ENCODE data around the gene SRSF2.
A peak's percentile ranks its signal among the peaks of the same experiment; 100 is the strongest.
"Not testable (repeated sequence)": the region's sequence is repeated elsewhere in the genome, so short reads cannot be mapped to it uniquely, and the experiment has no call there.

The SRSF2 gene

DNA sequence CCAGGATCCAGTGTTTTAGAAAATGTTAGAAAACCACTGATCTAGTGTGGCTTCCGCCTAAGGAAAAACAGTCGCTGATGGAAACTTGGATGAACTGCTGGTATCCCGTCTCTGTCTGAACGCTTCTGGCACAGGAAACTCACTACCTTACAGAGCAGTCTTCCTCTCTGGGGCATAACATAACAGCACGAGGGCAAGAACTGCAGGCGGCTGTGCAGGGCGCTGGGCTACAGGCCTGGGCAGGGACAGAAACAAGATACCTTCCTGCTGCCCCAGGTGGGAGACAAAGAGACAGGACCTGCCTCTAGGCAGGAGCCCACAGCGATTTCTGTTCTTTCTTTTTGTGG is 36.9 kb downstream of the SRSF2 start:
- no peak for DNase-seq

DNA sequence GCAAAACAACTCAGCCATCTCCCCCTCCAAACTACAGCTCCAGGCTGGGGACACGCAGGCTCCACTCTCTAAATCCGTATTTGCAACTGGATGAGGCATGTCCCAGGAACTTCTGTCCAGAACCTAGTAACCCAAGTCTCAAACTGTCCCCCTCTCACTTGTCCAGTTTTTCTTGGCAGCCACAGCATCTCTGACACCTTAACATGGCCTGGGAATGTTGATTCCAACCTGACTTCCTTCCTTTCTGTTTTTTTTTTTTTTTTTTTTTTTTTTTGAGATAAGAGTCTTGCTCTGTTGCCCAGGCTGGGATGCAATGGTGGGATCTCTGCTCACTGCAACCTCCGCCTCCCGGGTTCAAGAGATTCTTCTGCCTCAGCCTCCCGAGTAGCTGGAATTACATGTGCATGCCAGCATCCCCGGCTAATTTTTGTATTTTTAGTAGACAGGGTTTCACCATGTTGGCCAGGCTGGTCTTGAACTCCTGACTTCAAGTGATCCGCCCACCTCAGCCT is 38.6 kb downstream of the SRSF2 start:
- DNase-seq = not testable (repeated sequence)

GRCh38 chr17:76697702-76698465 is 39.2 kb downstream of the SRSF2 start:
- DNase-seq = peak; percentile 29

DNA sequence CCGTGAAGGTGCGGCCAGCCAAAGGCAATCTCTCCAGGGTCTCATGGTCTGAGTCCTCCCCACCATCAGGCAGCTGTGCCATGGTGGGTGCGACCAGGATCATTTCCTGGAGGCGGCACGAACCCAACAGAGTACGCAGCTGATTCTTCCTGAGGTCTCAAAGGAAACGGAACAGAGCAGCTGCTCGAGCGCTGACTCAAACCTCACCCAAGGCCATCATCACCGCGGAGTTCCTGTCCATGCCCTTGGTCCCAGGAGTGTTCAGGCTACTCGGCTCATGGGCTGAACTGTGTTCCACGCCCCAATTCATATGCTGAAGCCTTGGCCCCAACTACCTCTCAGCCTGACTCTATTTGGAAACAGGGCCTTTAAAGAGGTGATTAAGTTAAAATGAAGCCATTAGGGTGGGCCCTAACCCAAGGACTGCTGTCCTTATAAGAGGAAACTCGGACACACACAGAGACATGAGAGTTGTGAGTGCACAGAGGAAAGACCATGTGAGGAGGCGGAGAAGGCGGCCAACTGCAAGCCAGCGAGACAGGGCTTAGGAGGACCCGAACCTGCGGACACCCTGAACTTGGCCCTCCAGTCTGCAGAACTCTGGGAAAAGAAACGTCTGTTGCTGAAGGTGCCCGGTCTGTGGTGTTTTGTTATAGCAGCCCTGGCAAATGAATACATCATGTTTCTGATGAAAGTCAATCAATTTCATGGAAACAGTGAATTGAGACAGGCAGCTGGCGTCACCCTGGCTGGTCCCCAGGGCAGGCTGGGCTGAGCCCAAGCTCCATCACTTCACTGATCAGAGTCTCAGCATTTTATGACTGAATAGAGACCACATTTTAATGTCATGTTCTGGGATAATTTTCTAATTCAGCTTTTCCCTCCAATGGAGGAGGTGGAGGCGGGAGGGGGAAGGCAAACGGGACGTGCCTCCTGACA is 40.1 kb downstream of the SRSF2 start:
- no peak for DNase-seq

DNA sequence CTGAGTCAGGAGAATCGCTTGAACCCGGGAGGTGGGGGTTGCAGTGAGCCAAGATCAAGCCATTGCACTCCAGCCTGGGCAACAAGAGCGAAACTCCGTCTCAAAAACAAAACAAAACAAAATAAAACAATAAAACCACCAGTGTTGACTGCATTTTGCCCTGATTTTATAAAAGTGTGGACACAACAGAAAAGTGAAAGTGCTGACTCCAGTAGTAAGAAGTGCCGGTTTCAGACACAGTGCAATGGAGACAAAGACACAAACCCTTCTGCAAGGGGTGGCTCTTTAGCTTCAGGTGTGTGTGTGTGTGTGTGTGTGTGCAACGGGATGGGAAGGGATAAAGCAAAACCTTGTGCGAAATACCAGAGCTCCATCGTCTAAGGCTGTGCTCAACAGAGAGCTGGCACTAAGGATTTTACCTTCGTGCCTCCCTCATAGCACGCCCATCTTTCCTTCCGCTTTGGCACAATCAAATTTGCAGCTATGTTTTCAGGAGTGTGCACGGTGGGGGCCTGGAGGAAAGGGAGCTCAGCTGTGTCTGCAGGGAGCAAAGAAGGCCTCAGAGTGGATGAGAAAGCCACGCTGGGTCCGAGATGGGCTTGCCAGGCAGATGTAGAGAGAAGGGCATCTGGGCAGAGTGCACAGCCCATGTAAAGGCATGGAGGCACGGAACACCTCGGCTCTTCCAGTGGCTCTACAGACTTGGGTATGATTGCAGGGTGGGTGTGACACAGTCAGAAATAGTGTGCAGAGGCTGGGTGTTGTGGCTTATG is 41.9 kb downstream of the SRSF2 start:
- no peak for DNase-seq

DNA sequence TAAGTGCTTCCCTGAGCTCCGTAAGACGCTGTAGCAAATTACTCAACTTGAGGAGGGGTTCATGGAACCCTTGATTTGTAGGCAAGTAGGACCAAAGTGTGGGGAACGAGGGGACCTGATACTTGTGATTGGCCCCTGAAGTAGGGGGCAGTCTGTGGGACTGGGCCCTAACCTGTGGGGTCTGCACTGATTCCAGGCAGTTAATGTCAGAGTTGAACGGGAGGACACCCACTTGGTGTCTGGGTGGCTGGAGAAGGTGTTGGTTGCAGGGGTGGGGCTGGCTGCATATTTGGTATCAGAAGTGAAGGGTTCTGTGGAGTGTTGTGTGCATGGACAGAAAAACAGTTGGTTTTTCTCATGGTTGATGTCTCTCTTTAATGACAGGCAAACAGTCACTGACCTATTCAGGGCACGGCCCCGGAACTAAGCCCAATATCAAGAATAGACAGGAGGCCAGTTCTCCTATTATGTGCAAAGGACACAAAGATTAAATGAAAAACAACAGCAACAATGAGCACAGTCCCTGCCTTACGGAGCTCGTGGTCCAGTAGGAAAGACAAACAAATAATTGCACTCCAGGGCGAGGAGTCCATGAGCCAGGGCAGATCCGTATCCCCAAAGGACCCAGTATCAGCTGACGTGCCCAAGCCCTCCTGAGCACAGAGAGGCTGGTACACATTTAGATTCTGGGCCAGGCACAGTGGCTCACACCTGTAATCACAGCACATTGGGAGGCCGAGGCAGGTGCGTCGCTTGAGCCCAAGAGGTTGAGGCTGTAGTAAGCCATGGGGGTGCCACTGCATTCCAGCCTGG is 45.5 kb downstream of the SRSF2 start:
- DNase-seq = no peak

GRCh38 chr17:76690596-76691280 is 46.4 kb downstream of the SRSF2 start:
- DNase-seq = no peak

DNA sequence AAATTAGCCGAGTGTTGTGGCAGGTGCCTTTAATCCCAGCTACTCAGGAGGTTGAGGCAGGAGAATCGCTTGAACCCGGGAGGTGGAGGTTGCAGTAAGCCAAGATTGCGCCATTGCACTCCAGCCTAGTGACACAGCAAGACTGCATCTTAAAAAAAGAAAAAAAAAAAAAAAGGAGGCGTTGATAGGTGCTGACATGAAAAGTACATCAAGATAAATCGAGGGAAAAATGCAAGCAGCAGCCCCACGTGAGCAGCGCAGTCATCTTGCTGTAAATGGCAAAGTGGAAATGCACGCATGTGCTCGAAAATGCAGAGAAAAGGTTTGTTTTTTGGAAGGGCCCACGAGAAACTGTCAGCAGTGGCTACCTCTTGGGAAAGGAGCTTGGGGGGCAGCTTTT is 47.3 kb downstream of the SRSF2 start:
- no peak for DNase-seq

GRCh38 chr17:76688165-76688622 is 48.9 kb downstream of the SRSF2 start:
- DNase-seq = no peak

GRCh38 chr17:76687298-76688164 is 49.6 kb downstream of the SRSF2 start:
- no peak for DNase-seq

DNA sequence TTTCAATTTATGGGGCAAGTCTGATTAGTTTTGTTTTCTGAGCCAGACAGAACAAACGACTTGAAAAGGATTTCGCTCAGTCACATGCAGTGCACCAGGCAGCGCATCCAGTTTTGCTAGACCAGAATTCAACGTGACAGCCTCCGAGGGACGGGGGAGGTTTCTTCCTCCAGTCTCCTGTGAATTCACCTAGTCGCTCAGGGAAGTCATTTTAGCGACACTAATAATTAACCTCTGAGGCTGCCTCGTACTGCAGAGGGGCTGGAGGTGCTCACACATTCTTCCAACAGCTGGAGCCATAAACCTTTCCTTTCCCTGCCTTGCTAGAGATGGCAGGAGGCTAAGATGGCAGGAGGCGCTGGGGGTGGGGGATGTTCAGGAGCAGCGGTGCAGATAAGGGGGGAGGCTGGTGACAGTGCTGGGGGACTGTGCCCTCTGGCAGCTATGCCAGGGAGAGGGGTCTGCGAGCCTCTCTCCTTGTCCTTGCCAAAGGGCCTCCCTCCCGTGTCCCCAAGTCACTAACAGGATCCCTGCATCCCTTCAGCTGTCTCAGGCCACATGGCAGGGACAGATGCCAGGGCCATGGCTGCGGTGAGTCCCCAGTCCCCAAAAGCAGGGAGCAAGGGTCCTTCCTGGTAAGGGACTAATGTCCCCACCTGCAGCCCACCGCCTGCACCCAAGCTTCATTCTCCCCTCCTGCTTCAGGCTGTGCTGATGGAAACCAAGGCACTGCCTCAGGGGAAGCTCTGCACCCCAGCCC is 50.4 kb downstream of the SRSF2 start:
- DNase-seq = no peak

- DNase-seq = no peak
Measured at GRCh38 chr17:76685846-76686245, 51.3 kb downstream of the SRSF2 start.

DNA sequence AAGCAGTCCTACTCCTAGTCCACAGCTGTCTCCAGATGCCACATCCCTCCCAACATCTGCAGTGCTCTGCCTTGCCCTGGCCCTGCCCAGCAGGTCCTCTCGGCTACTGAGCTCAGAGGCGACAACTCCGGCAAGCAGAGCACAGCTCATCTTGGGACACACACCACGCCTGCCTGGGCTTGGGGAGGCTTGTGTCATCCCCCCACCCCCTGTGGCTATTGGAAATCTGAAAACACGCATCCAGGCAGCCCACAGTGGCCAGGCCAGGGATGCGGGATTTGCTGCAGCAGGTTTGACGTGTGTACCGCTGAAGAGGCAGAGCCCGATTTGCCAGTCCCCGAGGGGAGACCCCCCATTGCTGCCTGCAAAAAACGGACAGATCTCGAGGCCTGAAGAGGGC is 51.8 kb downstream of the SRSF2 start:
- no peak for DNase-seq

DNA sequence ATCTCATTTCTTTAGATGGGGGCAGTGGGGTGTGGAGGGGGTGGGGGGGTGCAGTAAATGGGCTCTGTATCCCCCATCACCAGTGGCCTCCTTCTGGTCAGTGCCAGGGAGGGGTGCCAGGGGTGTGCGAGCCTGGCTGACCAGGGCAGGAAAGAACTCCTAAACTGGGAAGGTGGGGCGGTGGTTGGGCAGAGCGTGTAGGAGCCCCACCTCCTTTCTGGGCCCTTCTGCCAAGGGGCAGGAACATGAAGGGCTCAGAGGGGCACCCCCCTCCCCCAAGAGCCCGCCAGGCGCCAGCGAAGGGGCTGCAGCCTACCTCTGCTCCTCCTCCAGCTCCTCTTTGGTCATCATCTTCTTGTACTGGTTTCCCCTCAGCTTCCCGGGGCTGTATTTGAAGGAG is 52.4 kb downstream of the SRSF2 start:
- no peak for DNase-seq
